Activated CD8-positive, alpha-beta memory T cell treated with anti-CD3 and anti-CD28 coated beads for 36 hours (primary cell): Measurements from ENCODE around the gene ACTR3C. TPM values are rescaled to one million over a fixed set of nuclear protein-coding genes. Genes with fewer than 3 reads are reported as not detected.
"Not testable (repeated sequence)": the region's sequence is repeated elsewhere in the genome, so short reads cannot be mapped to it uniquely, and the experiment has no call there.

Source experiments
- CTCF ChIA-PET: fragments of 350-600 bp; sonication (Branson Sonifier 250); formaldehyde crosslinking; loops from one replicate; lab custom pipeline; 2021; ENCODE audit warnings: antibody characterized with exemption; lab: Charles Lee
- POLR2A ChIA-PET: fragments of 350-600 bp; sonication (Branson Sonifier 250); formaldehyde crosslinking; loops from one replicate; lab custom pipeline; 2021; ENCODE audit warnings: antibody characterized with exemption; lab: Charles Lee
- total RNA-seq, 2 experiments: library from RNA; stranded (reverse); gene quantifications; one replicate each; pipeline ENCODE4 v1.2.3, GENCODE V29; 2021

Gene ACTR3C
- total RNA-seq, 2 experiments from 2014 or later = 4.7 to 7.3 TPM

DNA sequence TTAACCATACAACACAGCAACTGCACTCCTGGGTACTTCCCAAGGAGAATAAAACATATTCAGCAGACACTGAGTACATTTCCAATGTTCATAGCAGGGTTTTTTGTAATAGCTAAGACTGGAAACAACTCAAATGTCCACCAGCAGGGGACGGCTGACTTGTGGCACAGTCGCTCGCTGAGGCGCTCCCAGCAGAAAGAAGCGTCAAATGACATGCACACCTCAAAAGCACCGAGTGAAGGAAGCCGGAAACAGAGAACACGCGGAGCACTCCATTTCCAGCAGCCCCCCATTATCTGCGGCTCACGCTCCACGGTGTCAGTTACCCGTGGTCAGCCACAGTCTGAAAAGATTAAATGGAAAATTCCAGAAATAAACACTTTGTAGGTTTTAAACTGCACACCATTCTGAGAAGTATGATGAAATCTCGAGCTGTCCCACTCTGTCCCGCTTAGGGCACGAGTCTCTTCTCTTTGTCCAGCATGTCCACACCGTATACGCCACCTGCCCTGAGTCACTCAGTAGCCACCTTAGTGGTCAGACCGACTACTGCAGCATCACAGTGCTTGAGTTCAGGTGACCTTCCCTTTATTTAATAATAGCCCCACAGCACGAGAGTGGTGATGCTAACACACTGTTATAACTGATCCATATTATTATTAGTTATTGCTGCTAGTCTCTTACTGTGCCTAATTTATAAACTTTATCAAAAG lies 56.2 kb downstream of the ACTR3C start:
- CTCF ChIA-PET, POLR2A ChIA-PET: not testable (repeated sequence)

DNA sequence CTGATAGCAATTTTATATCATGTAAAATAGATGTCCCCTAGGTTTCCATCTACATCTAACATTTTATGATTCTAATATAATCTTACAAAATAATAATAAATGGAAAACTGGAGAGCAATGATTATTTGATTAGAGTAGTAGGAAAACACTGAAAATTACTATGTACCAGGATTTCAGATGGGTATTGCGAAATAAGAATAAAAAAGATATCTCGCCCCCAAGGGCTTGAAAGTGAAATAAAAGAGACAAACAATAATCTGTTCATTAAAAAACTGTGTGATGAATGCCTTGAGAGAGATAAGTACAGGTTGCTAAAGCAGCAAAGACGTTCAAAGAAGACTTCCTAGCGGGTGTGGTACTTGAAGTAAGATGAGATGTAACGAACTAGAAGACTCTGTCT lies 60.7 kb downstream of the ACTR3C start:
- POLR2A ChIA-PET, CTCF ChIA-PET: not testable (repeated sequence)

GRCh38 chr7:150247745-150248144 lies 75.6 kb downstream of the ACTR3C start:
- POLR2A ChIA-PET, CTCF ChIA-PET: not testable (repeated sequence)

DNA sequence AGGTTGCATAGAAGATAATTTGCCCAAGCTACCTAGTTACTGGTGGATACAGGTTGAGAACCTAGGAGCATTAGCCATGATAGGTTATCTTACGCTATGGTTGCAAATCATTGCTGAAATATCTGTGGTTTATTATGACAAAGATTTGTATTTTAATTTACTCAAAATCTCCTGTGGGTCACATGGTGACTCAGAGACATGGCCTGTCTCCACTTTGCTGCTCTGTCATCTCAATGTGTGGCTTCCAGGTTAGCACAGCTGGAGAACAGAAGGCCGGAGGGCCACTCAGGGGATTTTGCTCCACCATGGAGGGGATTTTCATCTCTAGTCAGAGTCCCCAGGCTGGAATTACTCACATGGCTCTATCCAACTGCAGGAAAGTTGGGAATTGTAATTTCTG lies 78.1 kb downstream of the ACTR3C start:
- CTCF ChIA-PET, POLR2A ChIA-PET: not testable (repeated sequence)

DNA sequence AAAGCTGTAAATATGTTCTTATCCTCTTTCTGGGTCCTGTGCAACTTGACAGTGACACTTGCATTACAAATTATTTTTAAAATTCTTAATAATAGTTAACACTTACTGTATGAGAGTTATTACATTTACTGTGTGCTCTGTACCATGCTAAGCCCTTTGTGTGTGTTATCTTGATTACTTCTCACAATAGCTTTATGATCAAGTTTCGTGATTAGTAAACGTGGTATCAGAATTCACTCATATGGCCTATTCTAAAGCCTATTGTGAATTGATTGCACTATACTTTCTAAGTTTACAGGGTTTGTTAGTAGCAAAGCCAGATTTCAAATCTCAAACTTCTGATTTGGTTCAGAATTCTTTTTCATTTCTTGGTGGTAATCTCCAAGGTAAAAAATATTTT lies 80.4 kb downstream of the ACTR3C start:
- CTCF ChIA-PET, POLR2A ChIA-PET: not testable (repeated sequence)

DNA sequence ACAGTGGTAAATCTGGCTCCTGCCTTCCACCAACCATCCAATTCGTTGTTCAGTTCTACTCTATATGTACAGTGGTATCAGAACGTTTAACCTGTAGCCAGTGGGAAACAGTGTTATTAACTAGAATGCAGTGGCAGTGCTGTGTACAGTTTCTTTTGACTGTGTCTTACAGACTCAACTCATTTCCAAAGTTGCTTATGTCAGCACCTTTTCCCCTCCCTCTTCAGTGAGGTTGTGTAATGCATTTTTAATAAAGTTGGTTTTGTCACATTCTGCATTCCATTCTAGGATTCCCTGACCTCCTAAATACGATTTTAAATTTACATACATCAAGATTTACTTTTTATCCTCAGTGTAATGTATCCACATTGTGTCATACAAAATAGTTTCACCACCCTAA lies 97.9 kb downstream of the ACTR3C start:
- CTCF ChIA-PET, POLR2A ChIA-PET: not testable (repeated sequence)

GRCh38 chr7:150222083-150222972 lies 101.0 kb downstream of the ACTR3C start:
- CTCF ChIA-PET, POLR2A ChIA-PET: not testable (repeated sequence)

GRCh38 chr7:150220673-150221181 lies 102.6 kb downstream of the ACTR3C start:
- POLR2A ChIA-PET, CTCF ChIA-PET: not testable (repeated sequence)

DNA sequence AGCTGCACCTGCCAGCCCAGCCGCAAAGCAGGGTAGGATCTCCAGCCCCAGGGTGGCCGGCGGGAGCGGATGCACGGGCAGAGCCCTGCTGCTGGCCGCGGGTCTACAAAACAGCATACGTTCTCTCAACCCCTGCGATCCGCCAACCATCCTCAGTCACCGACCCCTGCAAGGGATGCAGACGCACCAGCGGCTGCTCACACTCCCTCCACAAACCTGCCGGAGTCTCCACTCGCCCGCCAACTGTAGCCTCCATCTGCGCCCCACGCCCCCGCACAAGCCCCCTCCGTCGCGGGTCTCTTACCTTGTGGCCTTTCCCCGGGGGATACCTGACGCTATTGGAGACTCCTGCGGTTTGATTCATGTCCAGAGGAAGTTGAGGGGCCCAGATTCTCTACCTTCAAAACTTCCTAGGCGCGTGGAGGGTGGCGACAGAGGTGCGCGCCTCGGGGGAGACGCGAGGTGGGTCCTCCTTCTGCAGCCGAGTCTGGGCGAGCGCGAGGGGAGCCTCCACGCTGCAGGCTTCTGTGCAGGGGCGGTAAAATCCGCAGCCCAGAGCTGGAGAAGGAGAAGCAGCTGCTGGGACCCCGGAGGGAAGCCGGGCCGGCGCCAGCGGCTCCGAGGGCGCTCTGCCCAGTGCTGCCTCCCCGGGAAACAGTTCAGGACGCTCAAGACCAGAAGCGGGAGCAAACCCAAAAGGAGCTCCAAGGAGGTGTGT lies 103.2 kb downstream of the ACTR3C start:
- CTCF ChIA-PET, POLR2A ChIA-PET: not testable (repeated sequence)

DNA sequence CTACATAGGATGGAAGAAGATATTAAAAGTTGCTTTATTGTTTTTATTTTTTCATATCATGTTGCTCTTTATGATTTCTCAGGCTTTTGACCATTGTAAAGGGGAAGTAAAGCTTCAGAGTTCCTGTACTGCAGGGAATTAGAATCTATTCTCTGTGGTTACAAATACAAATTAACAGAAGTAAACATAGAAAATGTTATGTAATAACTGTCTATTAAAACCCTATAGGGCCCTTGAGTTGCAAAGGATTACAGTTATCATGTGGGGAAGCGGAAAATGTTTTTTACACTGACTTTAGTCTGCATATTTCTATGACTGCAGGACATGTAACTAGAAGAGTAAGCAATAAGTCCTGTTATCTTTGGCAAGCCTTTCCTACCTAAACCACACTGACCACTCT lies 116.5 kb downstream of the ACTR3C start:
- POLR2A ChIA-PET, CTCF ChIA-PET: not testable (repeated sequence)

DNA sequence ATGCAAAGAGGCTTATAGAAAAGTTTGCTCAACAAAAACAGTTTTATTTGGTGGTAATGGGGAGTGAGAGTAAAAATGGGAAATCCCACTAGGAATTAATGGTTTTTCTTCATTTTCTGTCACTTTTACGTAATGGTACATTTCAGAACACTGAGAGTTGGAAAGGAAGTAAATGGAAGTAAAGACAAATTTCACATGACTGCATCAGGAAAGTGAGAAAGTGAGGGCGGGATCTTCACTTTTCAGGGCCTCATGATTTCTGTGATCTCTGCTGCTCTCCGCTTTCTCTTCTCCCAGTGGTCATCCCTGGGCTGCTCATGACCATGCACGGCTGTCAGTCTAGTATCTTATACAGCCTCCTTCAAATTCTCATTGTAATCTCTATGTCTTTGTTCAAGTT lies 117.5 kb downstream of the ACTR3C start:
- CTCF ChIA-PET, POLR2A ChIA-PET: not testable (repeated sequence)

DNA sequence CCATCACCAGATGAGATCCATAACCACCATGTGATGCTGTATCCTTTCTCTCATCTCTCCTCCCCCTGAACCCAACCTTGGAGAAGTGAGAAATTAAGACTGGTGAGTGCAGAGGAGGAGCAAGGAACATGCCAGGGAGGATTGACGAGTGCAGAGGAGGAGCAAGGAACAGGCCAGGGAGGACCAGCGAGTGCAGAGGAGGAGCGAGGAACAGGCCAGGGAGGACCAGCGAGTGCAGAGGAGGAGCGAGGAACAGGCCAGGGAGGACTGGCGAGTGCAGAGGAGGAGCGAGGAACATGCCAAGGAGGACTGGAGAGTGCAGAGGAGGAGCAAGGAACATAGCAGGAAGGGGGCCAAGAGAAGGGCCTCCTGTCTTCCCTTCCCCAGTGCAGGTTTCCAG lies 118.8 kb downstream of the ACTR3C start:
- POLR2A ChIA-PET, CTCF ChIA-PET: not testable (repeated sequence)

GRCh38 chr7:150202894-150203293 lies 120.5 kb downstream of the ACTR3C start:
- POLR2A ChIA-PET, CTCF ChIA-PET: not testable (repeated sequence)

Other genes with a start within 250 kb of the ACTR3C start
- gene LRRC61, start 190 bp downstream of the ACTR3C start, total RNA-seq = 10 to 100 TPM; 27.3 to 27.4 TPM
- gene RARRES2, start 18.1 kb upstream of the ACTR3C start, total RNA-seq = not detected
- gene REPIN1, start 45.3 kb upstream of the ACTR3C start, total RNA-seq = 10 to 100 TPM; 59.5 to 60.7 TPM
- gene ZNF775, start 55.8 kb upstream of the ACTR3C start, total RNA-seq = 1 to 10 TPM; 4.4 to 5.1 TPM
- 1 to 10 TPM; 6.6 to 7.5 TPM for gene GIMAP8, start 127.1 kb upstream of the ACTR3C start, total RNA-seq
- gene GIMAP7, start 191.3 kb upstream of the ACTR3C start, total RNA-seq = 10 to 100 TPM; 19.2 to 19.7 TPM
- 10 to 100 TPM; 26.3 to 30.9 TPM for gene GIMAP4, start 243.8 kb upstream of the ACTR3C start, total RNA-seq